Loucy (cell line): ENCODE results near the gene RHCE.
"Not testable (repeated sequence)": the region's sequence is repeated elsewhere in the genome, so short reads cannot be mapped to it uniquely, and the experiment has no call there.

Source experiments
- CTCF ChIP-seq: fragments of 200-600 bp; sonication (generic); conservative IDR thresholded peaks from 2 replicates; pipeline ENCODE4 v1.5.1; 2014; ENCODE audit warnings: mild to moderate bottlenecking, antibody characterized with exemption, low read length
- EZH2phosphoT487 ChIP-seq: fragments of 200-600 bp; IDR thresholded peaks from 2 replicates; pipeline ENCODE4 v1.6.1; 2018; ENCODE audit warnings: antibody characterized with exemption, mild to moderate bottlenecking, moderate library complexity, borderline replicate concordance

- not testable (repeated sequence) for TF ChIP-seq CTCF, EZH2phosphoT487
These were observed 100.2 kb downstream of the RHCE start for GRCh38 chr1:25320314-25320938.
